Osteoblast (primary cell): ENCODE measurements around the gene CATSPERB. TPM values are rescaled to one million over a fixed set of nuclear protein-coding genes. Genes with fewer than 3 reads are reported as not detected.

Experiments
- DNase-seq: peaks from one replicate; pipeline ENCODE4 v3.0.0; 2011; ENCODE audit warnings: low spot score, mixed read lengths; ENCODE audit not compliant: insufficient read length; ENCODE audit errors: missing footprints
- H2AFZ ChIP-seq: 2 replicates; pipeline ENCODE4 v1.6.0; 2011; ENCODE audit warnings: mild to moderate bottlenecking, low read length
- H3K27ac ChIP-seq: 2 replicates; pipeline ENCODE4 v1.5.1; 2011; ENCODE audit warnings: mild to moderate bottlenecking, low read depth, low read length, moderate library complexity
- H3K27me3 ChIP-seq: 2 replicates; pipeline ENCODE4 v1.6.0; 2012; ENCODE audit warnings: mild to moderate bottlenecking, control low read depth, inconsistent platforms, low read length, moderate library complexity; ENCODE audit not compliant: insufficient read depth
- H3K36me3 ChIP-seq: 2 replicates; pipeline ENCODE4 v1.5.1; 2011; ENCODE audit warnings: mild to moderate bottlenecking, low read length, control low read depth, moderate library complexity; ENCODE audit not compliant: insufficient read depth
- H3K4me1 ChIP-seq: 2 replicates; pipeline ENCODE4 v1.5.1; 2011; ENCODE audit warnings: mild to moderate bottlenecking, low read length, control low read depth, moderate library complexity; ENCODE audit not compliant: insufficient read depth
- H3K4me2 ChIP-seq: 2 replicates; pipeline ENCODE4 v1.6.0; 2011; ENCODE audit warnings: mild to moderate bottlenecking, low read length; ENCODE audit not compliant: insufficient read depth
- H3K4me3 ChIP-seq: fragments of 200-600 bp; sonication (generic); 3 replicates; pipeline ENCODE4 v1.5.1; 2012; ENCODE audit warnings: mild to moderate bottlenecking, low read length, inconsistent platforms; ENCODE audit not compliant: insufficient read depth
- H3K79me2 ChIP-seq: 2 replicates; pipeline ENCODE4 v1.6.0; 2012; ENCODE audit warnings: mild to moderate bottlenecking, low read length, control low read depth, inconsistent platforms; ENCODE audit not compliant: insufficient read depth
- H3K9me3 ChIP-seq: 2 replicates; pipeline ENCODE4 v1.5.1; 2011; ENCODE audit warnings: low read depth, low read length, control low read depth
- H4K20me1 ChIP-seq: 2 replicates; pipeline ENCODE4 v1.6.0; 2012; ENCODE audit warnings: mild to moderate bottlenecking, low read length, control low read depth; ENCODE audit not compliant: insufficient read depth
- total RNA-seq: library from RNA; depleted of rRNA; stranded (reverse); fragments of >200 nt; gene quantifications from 2 replicates; pipeline ENCODE4 v1.2.3, GENCODE V29; 2012
- TF ChIP-seq, protein P1 (sequence below): IDR thresholded peaks from 2 replicates; pipeline ENCODE4 v1.5.1; 2011; ENCODE audit warnings: mild to moderate bottlenecking, low read depth, low read length, moderate library complexity; ENCODE audit errors: extremely low read depth

CATSPERB gene, protein sequence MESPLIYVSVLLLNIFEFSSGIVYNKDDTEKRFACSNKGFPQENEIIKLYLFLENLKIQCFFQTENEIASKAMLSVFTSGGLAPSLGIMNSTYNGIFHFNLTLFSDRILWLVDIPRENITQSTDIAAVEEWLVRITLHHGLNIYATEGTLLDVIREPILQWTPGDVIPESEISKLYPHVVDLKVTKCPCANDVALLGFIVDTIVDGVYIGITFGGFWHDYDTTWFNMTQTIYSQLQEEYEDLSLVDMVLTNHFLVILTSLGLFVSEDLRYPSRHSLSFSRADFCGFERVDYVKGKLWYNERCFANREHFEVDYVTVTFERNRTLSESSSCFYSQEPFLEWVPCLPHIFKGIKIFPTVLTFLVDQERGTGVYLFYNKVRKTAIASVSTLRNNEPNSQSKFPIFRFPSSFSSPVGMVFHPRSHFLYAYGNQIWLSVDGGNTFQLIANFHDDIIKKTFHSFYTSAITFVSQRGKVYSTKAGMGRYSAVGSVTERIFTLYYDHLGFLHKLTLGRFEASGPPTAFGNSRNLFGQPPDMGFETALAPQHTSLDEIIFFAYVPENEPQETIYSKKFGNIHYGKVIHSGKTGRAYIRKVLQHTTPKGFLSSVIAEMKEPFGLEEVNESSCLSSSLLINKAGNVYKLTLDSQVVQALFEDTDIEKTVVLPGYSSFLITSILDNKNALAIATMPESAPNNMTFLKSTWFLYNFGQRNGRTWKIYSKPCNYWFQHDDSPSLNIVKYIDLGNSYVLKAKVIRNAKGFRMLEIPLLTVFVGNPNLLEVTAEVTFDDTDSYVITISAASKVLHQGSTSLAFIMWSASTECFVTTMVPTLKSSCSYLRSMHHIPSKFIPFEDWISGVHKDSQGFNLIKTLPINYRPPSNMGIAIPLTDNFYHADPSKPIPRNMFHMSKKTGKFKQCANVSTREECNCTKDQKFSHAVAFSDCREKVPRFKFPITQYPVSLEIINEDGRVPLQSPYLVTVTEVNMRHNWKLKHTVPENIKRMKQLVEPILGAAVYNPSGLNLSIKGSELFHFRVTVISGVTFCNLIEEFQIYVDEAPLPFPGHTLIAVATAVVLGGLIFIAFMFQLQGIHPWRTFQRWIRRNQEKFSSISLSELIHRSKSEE
- not detected in 2 replicates for total RNA-seq

DNA sequence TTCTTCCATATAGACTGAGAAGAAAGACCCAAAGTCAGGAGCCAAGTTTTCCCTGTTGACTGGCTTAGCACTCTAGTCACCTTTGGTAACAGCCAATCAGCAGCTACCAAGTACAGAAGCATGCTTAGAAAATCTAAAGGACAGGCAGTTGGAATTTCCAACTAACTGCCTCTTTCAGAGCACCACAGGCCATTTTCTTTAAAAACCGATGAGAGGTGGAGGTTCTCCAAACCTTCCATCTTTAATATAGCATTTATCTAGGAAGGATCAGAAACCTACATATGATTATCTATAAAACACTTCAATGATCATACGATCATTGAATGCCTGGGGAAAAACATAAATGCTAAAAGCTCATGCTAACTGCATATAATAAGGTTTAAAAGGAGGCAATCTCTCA lies at the start of gene CATSPERB:
Gene CATSPERB, minus strand, starts transcription at position 101 of the 400 bp plus-strand sequence. CDS start 2,607 bp downstream, outside the sequence.
- Histone ChIP-seq H3K4me2 (no peak within 1 kb of the TSS), H3K9me3 (no peaks in the 10 kb centered on the region), H3K36me3 (no peaks in the 10 kb centered on the region), H3K4me3 (no peak within 1 kb of the TSS), H4K20me1 (no peaks in the 10 kb centered on the region), H3K27ac (no peak within 1 kb of the TSS), H3K79me2 (no peaks in the 10 kb centered on the region), H3K27me3 (peaks cover 7% of the 10 kb centered on the region), H2AFZ (no peak within 1 kb of the TSS), H3K4me1 (peaks cover 9% of the 10 kb centered on the region)
- TF ChIP-seq, protein P1, sequence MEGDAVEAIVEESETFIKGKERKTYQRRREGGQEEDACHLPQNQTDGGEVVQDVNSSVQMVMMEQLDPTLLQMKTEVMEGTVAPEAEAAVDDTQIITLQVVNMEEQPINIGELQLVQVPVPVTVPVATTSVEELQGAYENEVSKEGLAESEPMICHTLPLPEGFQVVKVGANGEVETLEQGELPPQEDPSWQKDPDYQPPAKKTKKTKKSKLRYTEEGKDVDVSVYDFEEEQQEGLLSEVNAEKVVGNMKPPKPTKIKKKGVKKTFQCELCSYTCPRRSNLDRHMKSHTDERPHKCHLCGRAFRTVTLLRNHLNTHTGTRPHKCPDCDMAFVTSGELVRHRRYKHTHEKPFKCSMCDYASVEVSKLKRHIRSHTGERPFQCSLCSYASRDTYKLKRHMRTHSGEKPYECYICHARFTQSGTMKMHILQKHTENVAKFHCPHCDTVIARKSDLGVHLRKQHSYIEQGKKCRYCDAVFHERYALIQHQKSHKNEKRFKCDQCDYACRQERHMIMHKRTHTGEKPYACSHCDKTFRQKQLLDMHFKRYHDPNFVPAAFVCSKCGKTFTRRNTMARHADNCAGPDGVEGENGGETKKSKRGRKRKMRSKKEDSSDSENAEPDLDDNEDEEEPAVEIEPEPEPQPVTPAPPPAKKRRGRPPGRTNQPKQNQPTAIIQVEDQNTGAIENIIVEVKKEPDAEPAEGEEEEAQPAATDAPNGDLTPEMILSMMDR, result no peak
- no peak for DNase-seq

DNA sequence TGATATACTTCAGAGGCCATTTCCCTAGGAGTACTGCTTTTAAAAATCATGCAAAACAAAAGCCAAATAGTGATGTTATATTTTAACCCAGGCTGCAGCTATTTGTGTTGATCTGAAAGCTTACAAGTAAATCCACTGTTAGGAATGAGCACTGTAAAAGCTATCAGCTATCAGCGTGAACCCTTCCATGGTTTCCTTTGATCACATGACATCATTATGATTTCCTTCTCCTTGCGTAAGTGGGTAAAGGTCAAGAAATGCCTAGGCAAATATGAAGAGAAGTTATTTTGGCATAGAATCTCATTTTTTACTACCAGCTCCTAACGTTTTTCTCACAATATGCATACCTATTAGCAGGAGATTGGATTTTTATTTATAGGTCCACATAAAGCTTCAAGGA lies 48.6 kb upstream of the CATSPERB start:
- Histone ChIP-seq H3K4me1 (no peaks in the 10 kb centered on the region), H3K4me3 (no peak overlapping the region), H2AFZ (no peak overlapping the region), H3K27me3 (no peaks in the 10 kb centered on the region), H3K36me3 (no peaks in the 10 kb centered on the region), H3K27ac (no peak overlapping the region), H4K20me1 (no peaks in the 10 kb centered on the region), H3K9me3 (no peaks in the 10 kb centered on the region), H3K79me2 (no peaks in the 10 kb centered on the region), H3K4me2 (no peak overlapping the region)
- TF ChIP-seq, protein P1, result no peak
- no peak for DNase-seq

DNA sequence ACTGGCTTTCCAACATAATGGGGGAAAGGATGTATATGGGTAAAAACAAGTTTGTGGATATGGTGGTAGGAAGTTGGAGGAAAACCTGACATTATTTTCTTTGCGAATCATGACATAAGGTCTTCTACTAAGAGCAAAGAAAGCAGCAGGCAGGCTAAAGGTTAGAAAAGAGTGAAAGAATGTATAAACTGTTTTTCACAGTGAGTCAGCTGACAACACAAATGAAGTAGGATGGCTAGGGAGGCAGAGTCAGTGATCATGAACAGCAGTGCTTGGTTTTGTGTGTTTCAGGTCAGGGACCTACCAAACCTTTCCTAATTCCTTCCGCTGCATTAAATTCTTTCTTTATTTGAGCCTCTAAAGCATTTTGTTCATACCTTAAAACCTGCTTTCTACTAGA lies 46.3 kb upstream of the CATSPERB start:
- DNase-seq, result no peak
- Histone ChIP-seq H2AFZ (no peak overlapping the region), H4K20me1 (no peaks in the 10 kb centered on the region), H3K27me3 (no peaks in the 10 kb centered on the region), H3K4me1 (no peaks in the 10 kb centered on the region), H3K4me2 (no peak overlapping the region), H3K79me2 (no peaks in the 10 kb centered on the region), H3K27ac (no peak overlapping the region), H3K9me3 (no peaks in the 10 kb centered on the region), H3K4me3 (no peak overlapping the region), H3K36me3 (no peaks in the 10 kb centered on the region)
- TF ChIP-seq, protein P1, result no peak
